K562 (cell line): Measurements from ENCODE around the gene HNRNPLL. TPM values are rescaled to one million over a fixed set of nuclear protein-coding genes. Genes with fewer than 3 reads are reported as not detected.

Experiments used
- MGA ChIP-seq: fragments of 450-650 bp; IDR thresholded peaks from 2 replicates; pipeline ENCODE4 v1.6.1; 2016; ENCODE audit warnings: mild to moderate bottlenecking, moderate library complexity
- polyA plus RNA-seq, 8 experiments: library from polyadenylated mRNA; depleted of rRNA in 4 of 8; stranded (reverse) in 5 of 8; unstranded in 3 of 8; fragments of >200 nt; fragmentation: Nextera tagmentation in 2 of 8; fragmentation: Illumina TruSeq in 1 of 8; extraction: Ambion mirVana in 2 of 8; extraction: Trizol in 1 of 8; gene quantifications; 2 replicates each; pipeline versions ENCODE4 v1.2.1 to v1.2.3, GENCODE V29; 2011 to 2014; ENCODE audit warnings: inconsistent platforms in 1 of 8, missing spikeins in 1 of 8
- total RNA-seq, 7 experiments: library from RNA; depleted of rRNA in 6 of 7; stranded (reverse); fragments of >200 nt in 6 of 7; fragmentation: Illumina TruSeq in 2 of 7; extraction: Trizol in 2 of 7; gene quantifications; 2 replicates each; pipeline versions ENCODE4 v1.2.1 to v1.2.3, GENCODE V29; 2011 to 2021; ENCODE audit warnings: low replicate concordance in 1 of 7

The HNRNPLL gene
- total and polyA plus RNA-seq, 9 of the 15 experiments (the other 6 are each of a cell fraction or from before 2014, with no cell fraction given) = 19.8 to 135 (median 57.8) TPM

- TF ChIP-seq MGA = no peak
- TF ChIP-seq, all 486 proteins: peak for 0
Measured at GRCh38 chr2:38633895-38634294, 31.2 kb upstream of the HNRNPLL start (continued).
